H4 (cell line): ENCODE measurements around the gene PTPRD. TPM values are rescaled to one million over a fixed set of nuclear protein-coding genes. Genes with fewer than 3 reads are reported as not detected.

ENCODE experiments used
- DNase-seq: peaks from one replicate; pipeline ENCODE4 v3.0.0-alpha.2; 2015; ENCODE audit warnings: low spot score
- total RNA-seq: library from RNA; depleted of rRNA; stranded (reverse); fragments of >200 nt; shearing (Covaris generic); gene quantifications from 2 replicates; pipeline ENCODE4 v1.2.3, GENCODE V29; 2014

Gene PTPRD
- total RNA-seq, 1 experiment from 2014 or later, result 3.8 TPM

GRCh38 chr9:8647824-8648223 is 1965.0 kb downstream of the PTPRD start:
- no peak for DNase-seq

- no peak for DNase-seq
Measured at GRCh38 chr9:8644571-8644970, 1968.2 kb downstream of the PTPRD start.

- DNase-seq, result no peak
Measured at GRCh38 chr9:8643896-8644295, 1968.9 kb downstream of the PTPRD start.

GRCh38 chr9:8643464-8643863 is 1969.3 kb downstream of the PTPRD start:
- DNase-seq, result no peak

- DNase-seq, result no peak
Measured at GRCh38 chr9:8640761-8641160, 1972.0 kb downstream of the PTPRD start.

- DNase-seq, result no peak
Measured at GRCh38 chr9:8637626-8638025, 1975.2 kb downstream of the PTPRD start.

- no peak for DNase-seq
Measured at GRCh38 chr9:8633784-8634183, 1979.0 kb downstream of the PTPRD start.

GRCh38 chr9:8632493-8632892 is 1980.3 kb downstream of the PTPRD start:
- no peak for DNase-seq

GRCh38 chr9:8628791-8629190 is 1984.0 kb downstream of the PTPRD start:
- DNase-seq, result no peak

GRCh38 chr9:8627976-8628679 is 1984.7 kb downstream of the PTPRD start:
- DNase-seq, result no peak

GRCh38 chr9:8622871-8623270 is 1989.9 kb downstream of the PTPRD start:
- no peak for DNase-seq

GRCh38 chr9:8622222-8622802 is 1990.5 kb downstream of the PTPRD start:
- DNase-seq, result no peak

- no peak for DNase-seq
Measured at GRCh38 chr9:8621416-8621815, 1991.4 kb downstream of the PTPRD start.

GRCh38 chr9:8616414-8616813 is 1996.4 kb downstream of the PTPRD start:
- DNase-seq, result no peak

- no peak for DNase-seq
Measured at GRCh38 chr9:8614926-8615440, 1997.8 kb downstream of the PTPRD start.

- no peak for DNase-seq
Measured at GRCh38 chr9:8613346-8613825, 1999.4 kb downstream of the PTPRD start.

- no peak for DNase-seq
Measured at GRCh38 chr9:8611153-8611552, 2001.6 kb downstream of the PTPRD start.

- no peak for DNase-seq
Measured at GRCh38 chr9:8610256-8610655, 2002.5 kb downstream of the PTPRD start.

- no peak for DNase-seq
Measured at GRCh38 chr9:8605096-8605495, 2007.7 kb downstream of the PTPRD start.

- no peak for DNase-seq
Measured at GRCh38 chr9:8604201-8604600, 2008.6 kb downstream of the PTPRD start.

- no peak for DNase-seq
Measured at GRCh38 chr9:8600914-8601680, 2011.7 kb downstream of the PTPRD start.

- no peak for DNase-seq
Measured at GRCh38 chr9:8599937-8600336, 2012.9 kb downstream of the PTPRD start.

- no peak for DNase-seq
Measured at GRCh38 chr9:8589476-8589875, 2023.3 kb downstream of the PTPRD start.
